EH (cell line): ENCODE results near the gene PLCB4.
A peak's percentile ranks its signal among the peaks of the same experiment; 100 is the strongest.
"Not testable (repeated sequence)": the region's sequence is repeated elsewhere in the genome, so short reads cannot be mapped to it uniquely, and the experiment has no call there.

Experiments used
- DNase-seq: peaks from one replicate; pipeline ENCODE4 v3.0.0-alpha.2; 2015; ENCODE audit warnings: low read depth

Gene PLCB4

GRCh38 chr20:9142809-9143208 is 73.9 kb downstream of the PLCB4 start:
- DNase-seq = no peak

DNA sequence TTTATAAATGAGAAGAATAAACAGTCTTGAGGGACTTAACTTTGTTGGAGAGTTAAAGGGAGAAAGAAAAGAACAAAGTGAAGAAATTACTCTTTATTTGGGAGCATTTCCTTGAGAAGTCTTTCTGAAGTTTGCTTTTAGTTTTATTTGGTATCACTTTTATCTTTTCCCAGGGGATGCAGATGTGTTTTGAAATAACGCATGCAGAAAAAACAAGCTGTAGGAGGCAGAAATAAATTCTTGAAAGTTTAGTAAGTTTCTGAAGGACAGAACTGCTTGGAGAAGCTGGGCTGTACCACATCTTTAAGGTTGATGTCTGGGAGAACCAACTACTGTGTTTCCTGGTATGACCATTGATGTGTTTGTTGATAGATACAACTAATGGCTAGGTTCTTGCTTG is 75.0 kb downstream of the PLCB4 start:
- peak; percentile 19 for DNase-seq

DNA sequence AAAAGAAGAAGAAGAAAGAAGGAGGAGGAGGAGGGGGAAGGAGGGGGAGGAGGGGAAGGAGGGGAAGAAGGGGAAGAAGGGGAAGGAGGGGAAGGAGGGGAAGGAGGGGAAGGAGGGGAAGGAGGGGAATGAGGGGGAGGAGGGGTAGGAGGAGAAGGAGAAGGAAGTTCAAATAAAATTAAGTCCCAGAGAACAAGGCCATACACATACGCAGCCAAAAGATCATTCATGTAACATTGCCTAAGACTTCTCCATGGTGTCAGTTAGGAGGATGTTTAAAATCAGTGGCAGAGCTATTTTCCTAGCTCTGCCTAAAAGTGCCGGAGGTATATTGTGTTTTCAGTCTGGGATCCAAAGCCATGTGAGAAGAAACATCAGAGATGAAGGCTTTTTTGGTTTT is 75.8 kb downstream of the PLCB4 start:
- DNase-seq = no peak

DNA sequence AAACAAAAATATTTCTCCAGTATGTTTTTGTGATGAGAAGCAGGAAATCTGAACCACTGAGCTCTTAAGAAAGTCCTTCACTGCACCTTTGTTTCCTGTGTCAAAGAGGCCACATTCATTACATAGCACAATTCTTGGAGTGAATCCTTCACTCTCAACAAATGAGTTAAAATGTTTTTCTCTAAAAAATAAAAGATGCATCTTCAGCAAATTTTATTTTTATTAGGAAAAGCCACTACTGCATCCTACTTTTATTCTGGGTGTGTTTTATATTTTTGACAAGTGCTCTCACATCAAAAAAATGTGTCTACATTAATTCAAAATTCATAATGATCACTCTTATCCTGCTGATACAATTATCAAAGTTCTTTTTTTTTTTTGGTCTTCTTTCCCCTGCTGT is 76.3 kb downstream of the PLCB4 start:
- no peak for DNase-seq

- DNase-seq = no peak
Observed at GRCh38 chr20:9146649-9147048, 77.8 kb downstream of the PLCB4 start.

DNA sequence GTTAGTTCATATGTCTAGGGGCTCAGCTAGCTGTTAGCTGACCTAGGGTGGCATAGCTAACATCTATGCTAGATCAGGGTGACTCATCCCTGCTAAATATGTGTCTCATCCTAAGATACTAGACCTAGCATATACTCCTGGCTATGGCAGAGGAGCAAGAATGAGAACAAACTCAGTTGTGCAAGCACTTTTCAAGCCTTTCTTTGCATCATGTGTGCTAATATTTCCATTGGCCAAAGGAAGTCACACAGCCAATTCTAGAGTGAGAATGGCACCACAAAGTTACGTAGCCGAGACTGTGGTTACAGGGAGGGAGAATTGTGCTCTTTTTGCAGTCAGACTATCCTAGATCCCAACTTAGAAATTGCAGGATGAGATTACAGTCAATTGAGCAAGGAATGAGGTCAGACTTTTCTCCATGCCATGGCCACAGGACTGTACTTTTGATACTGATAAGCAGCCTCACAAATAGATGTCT is 78.7 kb downstream of the PLCB4 start:
- DNase-seq = peak; percentile 80

GRCh38 chr20:9148291-9148690 is 79.4 kb downstream of the PLCB4 start:
- DNase-seq = no peak

DNA sequence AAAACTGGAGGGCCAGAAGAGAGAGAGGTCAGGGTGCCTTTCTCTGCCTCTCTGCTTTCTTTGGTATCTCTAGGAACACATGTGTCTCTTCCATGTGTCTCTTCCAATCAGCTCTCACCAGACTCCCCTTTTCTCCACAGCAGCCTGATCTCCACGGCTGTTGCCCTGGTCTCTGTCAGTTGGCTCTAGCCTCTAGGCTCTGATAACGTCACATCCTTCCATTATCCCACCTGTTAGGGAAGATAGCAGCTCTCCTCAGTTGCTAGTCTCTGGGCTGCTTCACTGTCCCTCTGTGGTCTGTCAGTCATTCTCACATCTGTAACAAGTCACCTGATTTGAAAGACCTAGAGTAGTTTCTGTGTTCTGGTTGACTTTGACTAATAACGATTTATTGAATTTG is 80.2 kb downstream of the PLCB4 start:
- DNase-seq = no peak

- no peak for DNase-seq
Observed at GRCh38 chr20:9149796-9150195, 80.9 kb downstream of the PLCB4 start.

DNA sequence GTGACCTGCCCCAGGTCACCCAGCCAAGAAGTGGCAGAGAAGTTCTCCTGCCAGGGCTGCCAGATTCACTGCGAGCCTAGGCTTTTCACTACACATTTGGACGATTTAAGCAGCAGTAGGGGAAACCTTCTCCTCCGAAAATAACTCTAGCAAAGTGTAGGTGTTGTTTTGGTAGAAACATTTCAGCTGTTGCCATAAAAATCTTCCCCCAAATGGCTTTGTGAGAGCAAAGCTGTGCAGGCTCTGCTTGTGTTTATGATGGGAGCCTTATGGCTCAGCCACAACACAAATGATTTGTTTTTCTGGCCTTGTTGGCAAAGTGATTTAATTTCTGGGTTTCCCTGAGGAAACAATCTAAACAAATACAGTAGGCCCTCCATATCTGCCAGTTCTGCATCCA is 81.8 kb downstream of the PLCB4 start:
- DNase-seq = no peak

DNA sequence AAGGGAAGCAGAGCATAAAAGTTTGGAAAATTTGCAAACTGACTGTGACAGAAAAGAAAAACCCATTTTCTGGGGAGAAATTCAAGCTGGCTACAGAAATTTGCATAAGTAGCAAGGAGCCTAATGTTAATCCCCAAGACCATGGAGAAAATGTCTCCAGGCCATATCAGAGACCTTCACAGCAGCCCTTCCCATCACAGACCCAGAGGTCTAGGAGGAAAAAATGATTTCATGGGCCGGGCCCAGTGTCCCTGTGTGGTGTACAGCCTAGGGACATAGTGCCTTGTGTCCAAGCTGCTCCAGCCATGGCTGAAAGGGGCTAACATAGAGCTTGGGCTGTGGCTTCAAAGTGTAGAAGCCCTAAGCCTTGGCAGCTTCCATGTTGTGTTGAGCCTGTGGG is 83.3 kb downstream of the PLCB4 start:
- not testable (repeated sequence) for DNase-seq

GRCh38 chr20:9154464-9155024 is 85.7 kb downstream of the PLCB4 start:
- no peak for DNase-seq

GRCh38 chr20:9156529-9157280 is 87.8 kb downstream of the PLCB4 start:
- DNase-seq = no peak

- peak; percentile 53 for DNase-seq
Observed at GRCh38 chr20:9160331-9160730, 91.4 kb downstream of the PLCB4 start.

DNA sequence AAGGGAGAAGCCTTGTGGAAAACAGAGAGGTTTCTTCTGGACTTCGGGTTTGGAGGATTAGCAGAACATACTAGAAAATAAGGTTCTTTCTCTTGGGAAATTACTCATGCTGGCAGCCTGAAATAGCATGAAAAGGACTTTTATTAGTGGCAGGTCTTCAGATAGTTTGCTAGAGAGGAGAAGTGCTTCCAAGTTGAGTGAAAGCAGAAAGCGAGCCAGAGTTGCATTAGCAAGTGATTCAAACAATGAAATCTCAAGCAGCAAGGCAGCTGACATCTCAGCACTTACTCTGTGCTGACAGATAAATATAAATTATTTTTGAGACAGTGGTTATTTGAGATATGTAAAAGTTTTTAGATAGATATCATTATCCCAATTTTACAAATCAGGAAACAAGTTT is 91.9 kb downstream of the PLCB4 start:
- DNase-seq = peak; percentile 31

DNA sequence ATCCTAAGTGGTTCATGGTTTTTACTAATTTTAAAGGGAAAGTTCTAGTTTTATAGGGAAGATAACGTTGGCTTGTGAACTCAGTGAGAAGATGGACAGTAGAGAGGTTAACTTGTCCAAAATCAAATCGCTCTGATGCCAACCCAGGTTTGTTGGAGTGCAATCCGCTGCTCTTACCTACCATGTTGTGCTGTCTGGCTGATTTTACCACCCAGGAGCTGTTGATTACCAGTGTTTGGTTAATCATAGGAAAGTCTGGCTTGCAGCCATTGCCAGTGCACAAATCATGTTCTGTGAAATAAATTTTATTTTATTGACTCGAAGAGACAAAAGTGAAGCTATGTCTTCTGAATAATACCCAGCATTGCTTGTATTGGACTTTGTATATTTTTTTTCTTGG is 92.4 kb downstream of the PLCB4 start:
- no peak for DNase-seq

DNA sequence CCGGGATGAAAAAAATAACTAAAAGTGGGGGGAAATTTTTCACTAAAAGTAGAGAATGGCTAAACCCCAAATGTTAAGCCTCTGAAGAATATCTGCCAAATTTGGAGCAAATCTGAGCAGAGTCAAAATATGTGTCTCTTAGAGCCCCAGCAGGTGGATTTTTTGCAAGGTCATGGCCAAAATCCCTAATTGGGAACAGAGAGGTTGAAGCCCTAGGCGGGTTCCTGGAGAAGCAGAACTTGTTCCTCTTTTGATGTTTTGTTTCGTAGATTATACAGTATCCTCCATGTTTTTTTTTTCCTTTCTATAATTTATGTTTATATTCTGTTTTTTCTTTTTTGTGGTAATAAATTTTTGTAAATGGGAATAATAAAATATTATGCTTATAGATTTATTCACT is 94.4 kb downstream of the PLCB4 start:
- no peak for DNase-seq

GRCh38 chr20:9163995-9164394 is 95.1 kb downstream of the PLCB4 start:
- DNase-seq = no peak

- DNase-seq = no peak
Observed at GRCh38 chr20:9165261-9165660, 96.4 kb downstream of the PLCB4 start.

DNA sequence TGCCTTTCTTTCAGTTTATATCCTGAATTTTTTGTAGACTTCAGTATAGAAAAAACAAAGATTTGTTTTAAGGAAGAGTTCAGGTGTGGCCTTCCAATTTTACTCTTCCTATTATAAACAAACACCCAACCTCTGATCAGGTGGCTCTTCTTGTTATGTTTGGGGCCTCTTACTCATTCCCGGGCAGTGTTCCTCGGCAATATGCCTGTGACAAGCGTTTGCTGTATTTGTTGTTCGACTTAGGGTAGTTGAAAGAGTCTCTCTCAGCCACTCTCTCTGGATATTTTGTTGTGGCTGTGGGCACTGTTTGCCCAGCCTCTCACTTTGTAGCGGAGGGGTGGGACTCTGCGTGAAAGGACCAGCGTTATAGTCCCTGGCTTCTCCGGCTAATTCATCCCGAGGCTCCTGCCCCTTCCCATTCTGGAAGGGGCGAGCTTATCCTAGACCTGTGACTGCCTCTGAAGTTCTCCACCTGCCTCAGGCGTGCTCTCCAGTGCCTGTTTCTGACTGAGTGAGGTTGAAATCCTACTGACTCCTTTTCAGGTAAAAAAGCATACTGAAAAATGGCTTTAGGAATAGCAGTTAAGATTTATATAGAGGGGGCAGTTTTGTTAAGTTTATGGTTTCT is 97.4 kb downstream of the PLCB4 start:
- DNase-seq = no peak

DNA sequence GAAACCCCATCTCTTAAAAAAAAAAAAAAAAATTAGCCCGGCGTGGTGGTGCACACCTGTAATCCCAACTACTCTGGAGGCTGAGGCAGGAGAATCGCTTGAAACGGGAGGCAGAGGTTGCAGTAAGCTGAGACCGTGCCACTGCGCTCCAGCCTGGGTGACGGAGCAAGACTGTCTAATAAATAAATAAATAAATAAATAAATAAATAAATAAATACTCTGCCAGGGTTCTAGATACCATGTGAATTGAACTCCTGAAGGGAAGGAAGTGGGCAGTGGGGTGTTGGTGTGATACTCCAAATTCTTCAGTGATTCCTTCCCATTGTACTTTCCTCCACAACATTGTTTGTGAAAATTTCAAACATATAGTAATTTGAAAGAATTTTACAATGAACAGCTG is 100.5 kb downstream of the PLCB4 start:
- DNase-seq = no peak

DNA sequence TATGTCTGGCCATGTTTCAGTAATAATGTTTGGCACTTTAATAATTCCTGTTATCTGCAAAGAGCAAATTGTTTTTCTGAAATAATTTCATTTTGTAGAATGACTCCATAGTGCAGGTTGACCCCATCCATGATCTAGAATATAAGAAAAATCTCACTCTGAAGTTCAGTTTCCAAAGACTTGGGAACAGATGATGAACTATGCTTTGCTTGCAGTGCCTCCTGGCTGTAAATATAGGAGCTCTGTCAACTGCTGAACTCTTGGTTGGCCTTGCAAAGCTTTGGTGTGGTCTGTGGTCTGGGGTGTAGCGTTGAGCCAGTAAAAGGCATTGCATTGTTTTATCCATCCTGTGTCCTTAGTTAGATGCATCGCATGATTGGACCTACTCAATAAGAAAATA is 104.0 kb downstream of the PLCB4 start:
- peak; percentile 21 for DNase-seq

DNA sequence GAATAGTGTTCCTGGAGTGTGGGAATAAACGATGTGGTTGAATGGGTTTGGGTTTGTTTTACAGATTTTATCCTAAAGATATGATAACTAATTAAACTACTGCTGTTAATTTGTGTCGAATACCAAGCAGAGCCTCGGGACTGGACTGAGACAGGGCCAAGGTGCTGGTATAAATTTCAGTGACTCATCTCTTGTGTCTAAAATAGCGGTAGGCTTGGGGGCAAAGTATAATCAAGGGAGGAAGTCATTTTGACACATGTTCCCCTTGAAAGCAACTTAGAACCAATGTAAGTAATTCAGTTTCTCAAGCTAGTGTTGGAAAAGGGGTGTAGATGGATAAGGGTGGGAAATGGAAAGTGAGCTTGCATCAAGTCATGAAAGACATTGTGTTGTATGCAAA is 108.4 kb downstream of the PLCB4 start:
- peak; percentile 24 for DNase-seq
